HCT116 (cell line): ENCODE results near the gene FA2H.

ENCODE experiments used
- CTCF ChIP-seq, 3 experiments: fragments of 200-600 bp in 1 of 3; sonication (generic) in 1 of 3; IDR thresholded peaks in 2 of 3; conservative IDR thresholded peaks in 1 of 3; 2 replicates each; pipeline ENCODE4 v1.5.1; 2012 to 2017; ENCODE audit warnings: low read depth in 2 of 3, low read length in 2 of 3, antibody characterized with exemption in 1 of 3, borderline replicate concordance in 1 of 3, control low read depth in 1 of 3, mild to moderate bottlenecking in 1 of 3, mixed read lengths in 1 of 3, mixed run types in 1 of 3, moderate library complexity in 1 of 3; ENCODE audit not compliant: insufficient read depth in 1 of 3
- EZH2 ChIP-seq: fragments of 200-600 bp; sonication (generic); IDR thresholded peaks from 2 replicates; pipeline ENCODE4 v1.6.1; 2017; ENCODE audit warnings: antibody characterized with exemption, mixed run types
- POLR2A ChIP-seq: IDR thresholded peaks from 2 replicates; pipeline ENCODE4 v1.7.0; 2011; ENCODE audit warnings: borderline replicate concordance; ENCODE audit not compliant: insufficient read depth, insufficient read length; ENCODE audit errors: extremely low read depth
- TCF7L2 ChIP-seq: IDR thresholded peaks from 2 replicates; pipeline ENCODE4 v1.7.0; 2011; ENCODE audit warnings: borderline replicate concordance, inconsistent platforms; ENCODE audit not compliant: insufficient read depth, insufficient read length; ENCODE audit errors: extremely low read depth
- YY1 ChIP-seq: IDR thresholded peaks from 2 replicates; pipeline ENCODE4 v1.6.1; 2011; ENCODE audit warnings: low read length, low read depth, moderate library complexity, mild to moderate bottlenecking; ENCODE audit not compliant: insufficient replicate concordance; ENCODE audit errors: extremely low read depth

GRCh38 chr16:74718140-74718539 lies 56.5 kb downstream of the FA2H start:
- no peak for TF ChIP-seq CTCF (IDR thresholded peaks at IDR 0.05 in 2 of 3, conservative IDR thresholded peaks at IDR 0.05 in 1 of 3; ENCODE audit: borderline replicate concordance in 1 of 3, insufficient read depth in 1 of 3, low read depth in 2 of 3, low read length in 2 of 3)
- TF ChIP-seq EZH2, result no peak
- TF ChIP-seq YY1, result no peak
- no peak for TF ChIP-seq POLR2A
- TF ChIP-seq TCF7L2, result no peak
